Heart left ventricle (tissue), 16 donors: ENCODE results near the gene SPTLC3. TPM values are rescaled to one million over a fixed set of nuclear protein-coding genes. Genes with fewer than 3 reads are reported as not detected.

ENCODE experiments used
- ATAC-seq, 4 donors: fragments of 200-7000 bp; cut with Tn5 transposase; one replicate each; pipeline ENCODE4 v1.9.1; 2020 to 2022; ENCODE audit warnings: moderate library complexity in 4 of 4, mild to moderate bottlenecking in 3 of 4, moderate number of reproducible peaks in 1 of 4
- DNase-seq, 5 donors: peaks; one replicate each; pipeline ENCODE4 v3.0.0-alpha.2; 2020
- H3K27ac ChIP-seq, 12 donors: fragments of 200-600 bp; sonication (generic) in 4 of 12; one replicate each; pipeline versions ENCODE4 v1.5.0 to v1.8.0; 2016 to 2022; ENCODE audit warnings: mild to moderate bottlenecking in 2 of 12
- H3K27me3 ChIP-seq, 9 donors: fragments of 200-600 bp; sonication (generic) in 2 of 9; one replicate each; pipeline versions ENCODE4 v1.5.1 to v1.8.0; 2016 to 2022; ENCODE audit warnings: mild to moderate bottlenecking in 3 of 9
- H3K36me3 ChIP-seq, 9 donors: fragments of 200-600 bp; sonication (generic) in 2 of 9; one replicate each; pipeline versions ENCODE4 v1.5.0 to v1.8.0; 2018 to 2022; ENCODE audit warnings: mild to moderate bottlenecking in 2 of 9
- H3K4me1 ChIP-seq, 12 donors: fragments of 200-600 bp; sonication (generic) in 4 of 12; one replicate each; pipeline versions ENCODE4 v1.5.0 to v1.8.0; 2016 to 2022; ENCODE audit warnings: mild to moderate bottlenecking in 3 of 12
- H3K4me3 ChIP-seq, 12 donors: fragments of 200-600 bp; sonication (generic) in 4 of 12; one replicate each; pipeline versions ENCODE4 v1.5.0 to v1.8.0; 2017 to 2022; ENCODE audit warnings: mild to moderate bottlenecking in 9 of 12, moderate library complexity in 4 of 12
- H3K9me3 ChIP-seq, 12 donors: fragments of 200-600 bp; sonication (generic) in 4 of 12; one replicate each; pipeline versions ENCODE4 v1.5.0 to v1.8.0; 2016 to 2022; ENCODE audit warnings: mild to moderate bottlenecking in 1 of 12
- CTCF ChIP-seq, 12 donors: fragments of 200-600 bp; sonication (generic) in 4 of 12; IDR thresholded peaks; one replicate each; pipeline versions ENCODE4 v1.5.0 to v1.8.0; 2018 to 2022; ENCODE audit warnings: antibody characterized with exemption in 12 of 12, mild to moderate bottlenecking in 5 of 12
- POLR2A ChIP-seq, 2 donors: fragments of 450-650 bp; IDR thresholded peaks; one replicate each; pipeline ENCODE4 v1.6.1; 2017; ENCODE audit warnings: antibody characterized with exemption in 2 of 2, mild to moderate bottlenecking in 2 of 2, moderate library complexity in 2 of 2
- WGBS, 4 donors: extraction: QIAGEN DNeasy Blood & Tissue Kit in 2 of 4; methylation state at CpG; one replicate each; pipeline versions ENCODE4 v1.1.5 to v1.1.7; 2013 to 2018; 5-methylcytosine and 5-hydroxymethylcytosine counted together
- intact Hi-C, 10 donors: fragments of 100-400 bp; cut with DNase I; formaldehyde crosslinking; loops; one replicate each; pipeline versions ENCODE4 v1.11.1 to v1.14.2; 2022
- polyA plus RNA-seq, 2 donors: library from polyadenylated mRNA; stranded (reverse); fragments of 200-250 nt; gene quantifications; one replicate each; pipeline ENCODE4 v1.2.3, GENCODE V29; 2013
- total RNA-seq, 9 donors: library from RNA; depleted of rRNA in 2 of 9; stranded (reverse); fragments of >200 nt in 2 of 9; fragmentation: NEBNext Ultra II Directional in 3 of 9; extraction: Animal tissue kit (Norgen Biotek cat#: 25700) in 3 of 9; gene quantifications; one replicate each; pipeline versions ENCODE4 v1.1.0 to v1.2.4, GENCODE V29; 2016 to 2023
- donor health status: ischemic (EF 13 %, LVEDD 7.1; RV severe dilation, severe dysfunction).
- donor health status: healthy with polysubstance abuse.
- donor health status: DM: no; HTN: yes; CAD: no.
- donor health status: DM: no; HTN: no; CAD: no.
- donor health status: ischemic (EF 25% LVEDD 6.9; RV normal size, moderate dysfunction).
- donor health status: ischemic (EF 25% LVEDD 5.7; RV mildly dilated, moderate dysfunction).
- donor health status: healthy.
- donor health status: DM: yes; HTN: yes; CAD: no.
- donor health status: ischemic (EF 35%, LVEDD 5.7; RV mildly dilated, moderate dysfunction).
- donor health status: nonischemic (EF 11% LVEDD 7.7; RV severe dilation, severe dysfunction).
- donor health status: DM: yes; HTN: yes; CAD: no.
- donor health status: PGD.
- donor health status: ischemic (EF 29% LVEDD 5.4; RV normal size, mild dysfunction).
- donor health status: nonischemic (EF 23%, LVEDD 6.1; RV moderate dilation, normal function).

The SPTLC3 gene
- total and polyA plus RNA-seq, 11 donors: 0.57 to 15.4 (median 6.0) TPM

GRCh38 chr20:13183005-13183404 lies 174.2 kb downstream of the SPTLC3 start:
- DNase-seq (no peak), ATAC-seq (no peak)
- H3K36me3 ChIP-seq: no peaks in the 10 kb centered on the region
- intact Hi-C loops: no loop called here
- WGBS, 4 donors: 47 to 66% (median 59%) methylated on average over 1 of the region's 1 CpG
- no peaks in the 10 kb centered on the region for H3K4me1 ChIP-seq
- H3K9me3 ChIP-seq: peaks cover 0 to 23% (median 4%) of the 10 kb centered on the region in 12 donors
- TF ChIP-seq CTCF (IDR thresholded peaks at IDR 0.05): no peak
- TF ChIP-seq POLR2A (IDR thresholded peaks at IDR 0.05): no peak
- H3K27ac ChIP-seq: no peak overlapping the region
- H3K4me3 ChIP-seq: no peak overlapping the region
- H3K27me3 ChIP-seq: no peaks in the 10 kb centered on the region

- H3K4me3 ChIP-seq: no peak overlapping the region
- TF ChIP-seq POLR2A (IDR thresholded peaks at IDR 0.05): no peak
- no peak for TF ChIP-seq CTCF (IDR thresholded peaks at IDR 0.05)
- no peak overlapping the region for H3K27ac ChIP-seq
- peaks cover 0 to 21% (median 4%) of the 10 kb centered on the region in 12 donors for H3K9me3 ChIP-seq
- DNase-seq: no peak
- H3K36me3 ChIP-seq: no peaks in the 10 kb centered on the region
- 51 to 71% (median 63%) methylated on average over 3 of the region's 3 CpGs for WGBS, 4 donors
- intact Hi-C loops: no loop called here
- no peaks in the 10 kb centered on the region for H3K27me3 ChIP-seq
- ATAC-seq: no peak
- H3K4me1 ChIP-seq: no peaks in the 10 kb centered on the region
Measured at GRCh38 chr20:13186043-13186774, 177.4 kb downstream of the SPTLC3 start.

GRCh38 chr20:13187899-13188298 lies 179.1 kb downstream of the SPTLC3 start:
- intact Hi-C loops: no loop called here
- H3K4me3 ChIP-seq: no peak overlapping the region
- H3K27ac ChIP-seq: no peak overlapping the region
- WGBS, 4 donors: 49 to 61% (median 56%) methylated on average over 2 of the region's 2 CpGs
- no peaks in the 10 kb centered on the region for H3K4me1 ChIP-seq
- H3K27me3 ChIP-seq: no peaks in the 10 kb centered on the region
- DNase-seq: no peak
- H3K9me3 ChIP-seq: peaks cover 0 to 21% (median 4%) of the 10 kb centered on the region in 12 donors
- H3K36me3 ChIP-seq: no peaks in the 10 kb centered on the region
- ATAC-seq: no peak
- TF ChIP-seq CTCF (IDR thresholded peaks at IDR 0.05) (no peak), POLR2A (IDR thresholded peaks at IDR 0.05) (no peak)

DNA sequence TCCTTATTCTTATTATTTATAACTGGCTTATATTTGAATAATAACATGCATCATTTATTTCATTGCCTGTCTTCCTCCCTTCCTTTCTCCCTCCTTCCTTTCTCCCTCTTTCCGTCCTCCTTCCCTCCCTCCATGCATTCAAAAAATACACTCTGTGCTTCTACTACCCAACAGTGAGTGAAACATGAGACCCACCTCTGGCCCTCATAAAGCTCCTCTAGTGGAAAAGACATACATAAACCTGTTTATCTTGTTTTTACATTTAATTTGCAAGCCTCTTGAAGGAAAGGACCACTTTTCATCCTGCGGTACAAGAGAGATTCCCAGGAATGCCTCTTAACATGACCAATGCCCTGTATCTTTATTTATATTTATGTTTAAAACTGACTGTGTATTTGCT lies 190.5 kb downstream of the SPTLC3 start:
- Histone ChIP-seq H3K27ac (no peak overlapping the region), H3K9me3 (no peaks in the 10 kb centered on the region)
- 77 to 87% (median 81%) methylated on average over 2 of the region's 2 CpGs for WGBS, 4 donors

More for the DNA sequence above, 190.5 kb downstream of the SPTLC3 start:
- intact Hi-C loops: no loop called here
- TF ChIP-seq CTCF (IDR thresholded peaks at IDR 0.05) (no peak), POLR2A (IDR thresholded peaks at IDR 0.05) (no peak)
- DNase-seq (no peak), ATAC-seq (no peak)
- Histone ChIP-seq H3K27me3 (no peaks in the 10 kb centered on the region), H3K36me3 (no peaks in the 10 kb centered on the region), H3K4me3 (no peak overlapping the region), H3K4me1 (no peaks in the 10 kb centered on the region)
